ENCODE data around the gene SCML1.

SCML1 gene

GRCh38 chrX:17744896-17745523 lies 7.7 kb downstream of the SCML1 start:
- H3K4me2 ChIP-seq (ENCODE audit: low read depth, low read length) = no peak overlapping the region
- TF ChIP-seq CTCF (IDR thresholded peaks at IDR 0.05; ENCODE audit: low read length) (peak; percentile 41), EZH2phosphoT487 (IDR thresholded peaks at IDR 0.05; ENCODE audit: low read length) (no peak), EZH2 (optimal IDR thresholded peaks at IDR 0.05; ENCODE audit: low read depth, low read length) (no peak)

GRCh38 chrX:17747692-17748091 lies 10.4 kb downstream of the SCML1 start:
- H3K4me1 ChIP-seq (ENCODE audit: low read length) = 0 out of 2 replicates have a peak, but pooled peaks cover 2% of the 10 kb centered on the region
- TF ChIP-seq EZH2phosphoT487 (IDR thresholded peaks at IDR 0.05; ENCODE audit: low read length) (no peak), CTCF (IDR thresholded peaks at IDR 0.05; ENCODE audit: low read length) (no peak), EZH2 (optimal IDR thresholded peaks at IDR 0.05; ENCODE audit: low read depth, low read length) (no peak)
- no peak for DNase-seq
- H3F3A ChIP-seq (ENCODE audit: insufficient read depth, low read length) = no peaks in the 10 kb centered on the region
- H3K36me3 ChIP-seq (replicated peaks; ENCODE audit: insufficient read depth, low read length) = no peaks in the 10 kb centered on the region; the same call in 1 of the 2 replicates
- H3K9me2 ChIP-seq (replicated peaks; ENCODE audit: insufficient read depth, low read length) = no peaks in the 10 kb centered on the region
- H3K9ac ChIP-seq (ENCODE audit: low read length) = no peak overlapping the region
- H3K79me2 ChIP-seq (ENCODE audit: low read length) = peaks cover 9% of the 10 kb centered on the region
- no peak overlapping the region for H3K4me2 ChIP-seq (ENCODE audit: low read depth, low read length)
- H2AFZ ChIP-seq (ENCODE audit: low read length) = no peak overlapping the region
- no peaks in the 10 kb centered on the region; the same call in 1 of the 2 replicates for H4K20me1 ChIP-seq (ENCODE audit: insufficient read depth, low read length)
- H3K27ac ChIP-seq (ENCODE audit: low read length) = no peak overlapping the region
- H3K27me3 ChIP-seq (replicated peaks; ENCODE audit: insufficient read depth, low read length) = no peaks in the 10 kb centered on the region
- no peaks in the 10 kb centered on the region for H3K9me3 ChIP-seq (replicated peaks; ENCODE audit: insufficient read depth, low read length)
- H3K4me3 ChIP-seq (ENCODE audit: low read length) = no peak overlapping the region

More at GRCh38 chrX:17744896-17745523, 7.7 kb downstream of the SCML1 start:
- no peak overlapping the region for H3K9ac ChIP-seq (ENCODE audit: low read length)
- H3K36me3 ChIP-seq (replicated peaks; ENCODE audit: insufficient read depth, low read length) = no peaks in the 10 kb centered on the region
- peak; percentile 21 for DNase-seq
- H3K9me3 ChIP-seq (replicated peaks; ENCODE audit: insufficient read depth, low read length) = no peaks in the 10 kb centered on the region
- H3K4me1 ChIP-seq (ENCODE audit: low read length) = 0 out of 2 replicates have a peak, but pooled peaks cover 2% of the 10 kb centered on the region
- H3K4me3 ChIP-seq (ENCODE audit: low read length) = no peak overlapping the region
- no peaks in the 10 kb centered on the region for H3K9me2 ChIP-seq (replicated peaks; ENCODE audit: insufficient read depth, low read length)
- no peaks in the 10 kb centered on the region for H3F3A ChIP-seq (ENCODE audit: insufficient read depth, low read length)
- H2AFZ ChIP-seq (ENCODE audit: low read length) = no peak overlapping the region
- no peak overlapping the region for H3K27ac ChIP-seq (ENCODE audit: low read length)
- H3K79me2 ChIP-seq (ENCODE audit: low read length) = peaks cover 32% of the 10 kb centered on the region
- no peaks in the 10 kb centered on the region; the same call in 1 of the 2 replicates for H4K20me1 ChIP-seq (ENCODE audit: insufficient read depth, low read length)
- no peaks in the 10 kb centered on the region for H3K27me3 ChIP-seq (replicated peaks; ENCODE audit: insufficient read depth, low read length)

GRCh38 chrX:17748684-17749083 lies 11.4 kb downstream of the SCML1 start:
- no peaks in the 10 kb centered on the region; the same call in 1 of the 2 replicates for H4K20me1 ChIP-seq (ENCODE audit: insufficient read depth, low read length)
- no peak overlapping the region for H3K27ac ChIP-seq (ENCODE audit: low read length)
- no peaks in the 10 kb centered on the region for H3K9me3 ChIP-seq (replicated peaks; ENCODE audit: insufficient read depth, low read length)
- TF ChIP-seq EZH2phosphoT487 (IDR thresholded peaks at IDR 0.05; ENCODE audit: low read length) = no peak
- TF ChIP-seq CTCF (IDR thresholded peaks at IDR 0.05; ENCODE audit: low read length) = no peak
- no peak for TF ChIP-seq EZH2 (optimal IDR thresholded peaks at IDR 0.05; ENCODE audit: low read depth, low read length)
- 0 out of 2 replicates have a peak, but pooled peaks cover 2% of the 10 kb centered on the region for H3K4me1 ChIP-seq (ENCODE audit: low read length)
- H3K27me3 ChIP-seq (replicated peaks; ENCODE audit: insufficient read depth, low read length) = no peaks in the 10 kb centered on the region
- no peak overlapping the region for H3K4me2 ChIP-seq (ENCODE audit: low read depth, low read length)
- no peaks in the 10 kb centered on the region for H3K9me2 ChIP-seq (replicated peaks; ENCODE audit: insufficient read depth, low read length)
- peaks cover 4% of the 10 kb centered on the region; the same call in 1 of the 2 replicates for H3K79me2 ChIP-seq (ENCODE audit: low read length)
- no peak overlapping the region for H3K4me3 ChIP-seq (ENCODE audit: low read length)
- H3F3A ChIP-seq (ENCODE audit: insufficient read depth, low read length) = no peaks in the 10 kb centered on the region
- DNase-seq = no peak
- no peak overlapping the region for H3K9ac ChIP-seq (ENCODE audit: low read length)
- no peaks in the 10 kb centered on the region; the same call in 1 of the 2 replicates for H3K36me3 ChIP-seq (replicated peaks; ENCODE audit: insufficient read depth, low read length)
- H2AFZ ChIP-seq (ENCODE audit: low read length) = no peak overlapping the region
